ENCODE measurements around the gene PLCG1.

PLCG1 gene

GRCh38 chr20:41170386-41171105 lies 33.2 kb downstream of the PLCG1 start:
- TF ChIP-seq TAF1 (IDR thresholded peaks at IDR 0.05; ENCODE audit: borderline replicate concordance, insufficient read depth, low read length) (no peak), POLR2AphosphoS5 (IDR thresholded peaks at IDR 0.05; ENCODE audit: low read depth, low read length) (no peak), SIN3A (IDR thresholded peaks at IDR 0.05; ENCODE audit: borderline replicate concordance, insufficient read depth, low read length) (no peak), FOXP2 (optimal IDR thresholded peaks at IDR 0.05; ENCODE audit: borderline replicate concordance, extremely low read depth, extremely low read length, insufficient read depth) (no peak), REST (IDR thresholded peaks at IDR 0.05; ENCODE audit: insufficient read depth in 1 of 2, low read depth in 2 of 2, low read length in 2 of 2) (no peak)

- no peak for TF ChIP-seq SIN3A (IDR thresholded peaks at IDR 0.05; ENCODE audit: borderline replicate concordance, insufficient read depth, low read length)
- no peak for TF ChIP-seq POLR2AphosphoS5 (IDR thresholded peaks at IDR 0.05; ENCODE audit: low read depth, low read length)
- TF ChIP-seq FOXP2 (optimal IDR thresholded peaks at IDR 0.05; ENCODE audit: borderline replicate concordance, extremely low read depth, extremely low read length, insufficient read depth) = no peak
- TF ChIP-seq TAF1 (IDR thresholded peaks at IDR 0.05; ENCODE audit: borderline replicate concordance, insufficient read depth, low read length) = no peak
- TF ChIP-seq REST (IDR thresholded peaks at IDR 0.05; ENCODE audit: insufficient read depth in 1 of 2, low read depth in 2 of 2, low read length in 2 of 2) = no peak
Observed at GRCh38 chr20:41171736-41172295, 34.5 kb downstream of the PLCG1 start.

GRCh38 chr20:41172296-41173140 lies 35.2 kb downstream of the PLCG1 start:
- TF ChIP-seq FOXP2 (optimal IDR thresholded peaks at IDR 0.05; ENCODE audit: borderline replicate concordance, extremely low read depth, extremely low read length, insufficient read depth) (no peak), SIN3A (IDR thresholded peaks at IDR 0.05; ENCODE audit: borderline replicate concordance, insufficient read depth, low read length) (no peak), TAF1 (IDR thresholded peaks at IDR 0.05; ENCODE audit: borderline replicate concordance, insufficient read depth, low read length) (no peak), REST (IDR thresholded peaks at IDR 0.05; ENCODE audit: insufficient read depth in 1 of 2, low read depth in 2 of 2, low read length in 2 of 2) (no peak), POLR2AphosphoS5 (IDR thresholded peaks at IDR 0.05; ENCODE audit: low read depth, low read length) (no peak)

GRCh38 chr20:41173161-41173721 lies 35.9 kb downstream of the PLCG1 start:
- TF ChIP-seq REST (IDR thresholded peaks at IDR 0.05; ENCODE audit: insufficient read depth in 1 of 2, low read depth in 2 of 2, low read length in 2 of 2) (no peak), FOXP2 (optimal IDR thresholded peaks at IDR 0.05; ENCODE audit: borderline replicate concordance, extremely low read depth, extremely low read length, insufficient read depth) (peak; percentile 50)
